AG09319 (cell line): ENCODE measurements around the gene RIIAD1.
"Not testable (repeated sequence)": the region's sequence is repeated elsewhere in the genome, so short reads cannot be mapped to it uniquely, and the experiment has no call there.

Experiments
- DNase-seq: peaks from one replicate; pipeline ENCODE4 v3.0.0-alpha.2; 2010; ENCODE audit warnings: low read depth; ENCODE audit errors: extremely low read depth
- CTCF ChIP-seq: IDR thresholded peaks from 2 replicates; pipeline ENCODE4 v1.5.1; 2011; ENCODE audit warnings: low read depth, mild to moderate bottlenecking, inconsistent platforms, low read length, moderate library complexity

The RIIAD1 gene

GRCh38 chr1:151720974-151721787 lies at the start of gene RIIAD1:
RIIAD1 (plus strand) TSS chr1:151721522; CDS start chr1:151721537, 15 bp downstream.
- DNase-seq: no peak
- TF ChIP-seq CTCF: no peak

GRCh38 chr1:151673407-151673806 lies 47.9 kb upstream of the RIIAD1 start:
- TF ChIP-seq CTCF: no peak
- no peak for DNase-seq

- DNase-seq: no peak
- TF ChIP-seq CTCF: no peak
Measured at GRCh38 chr1:151680391-151680790, 40.9 kb upstream of the RIIAD1 start.

GRCh38 chr1:151680826-151681225 lies 40.5 kb upstream of the RIIAD1 start:
- peak; percentile 23 for DNase-seq
- TF ChIP-seq CTCF: no peak

GRCh38 chr1:151681923-151682322 lies 39.4 kb upstream of the RIIAD1 start:
- TF ChIP-seq CTCF: no peak
- DNase-seq: no peak

GRCh38 chr1:151682901-151683300 lies 38.4 kb upstream of the RIIAD1 start:
- DNase-seq: not testable (repeated sequence)

GRCh38 chr1:151684128-151684527 lies 37.2 kb upstream of the RIIAD1 start:
- TF ChIP-seq CTCF: no peak

GRCh38 chr1:151686561-151686960 lies 34.8 kb upstream of the RIIAD1 start:
- DNase-seq: no peak

More at GRCh38 chr1:151684128-151684527, 37.2 kb upstream of the RIIAD1 start:
- no peak for DNase-seq

More at GRCh38 chr1:151686561-151686960, 34.8 kb upstream of the RIIAD1 start:
- no peak for TF ChIP-seq CTCF
